ENCODE data around the gene FUS.
A peak's percentile ranks its signal among the peaks of the same experiment; 100 is the strongest.
"Not testable (repeated sequence)": the region's sequence is repeated elsewhere in the genome, so short reads cannot be mapped to it uniquely, and the experiment has no call there.

Gene FUS

DNA sequence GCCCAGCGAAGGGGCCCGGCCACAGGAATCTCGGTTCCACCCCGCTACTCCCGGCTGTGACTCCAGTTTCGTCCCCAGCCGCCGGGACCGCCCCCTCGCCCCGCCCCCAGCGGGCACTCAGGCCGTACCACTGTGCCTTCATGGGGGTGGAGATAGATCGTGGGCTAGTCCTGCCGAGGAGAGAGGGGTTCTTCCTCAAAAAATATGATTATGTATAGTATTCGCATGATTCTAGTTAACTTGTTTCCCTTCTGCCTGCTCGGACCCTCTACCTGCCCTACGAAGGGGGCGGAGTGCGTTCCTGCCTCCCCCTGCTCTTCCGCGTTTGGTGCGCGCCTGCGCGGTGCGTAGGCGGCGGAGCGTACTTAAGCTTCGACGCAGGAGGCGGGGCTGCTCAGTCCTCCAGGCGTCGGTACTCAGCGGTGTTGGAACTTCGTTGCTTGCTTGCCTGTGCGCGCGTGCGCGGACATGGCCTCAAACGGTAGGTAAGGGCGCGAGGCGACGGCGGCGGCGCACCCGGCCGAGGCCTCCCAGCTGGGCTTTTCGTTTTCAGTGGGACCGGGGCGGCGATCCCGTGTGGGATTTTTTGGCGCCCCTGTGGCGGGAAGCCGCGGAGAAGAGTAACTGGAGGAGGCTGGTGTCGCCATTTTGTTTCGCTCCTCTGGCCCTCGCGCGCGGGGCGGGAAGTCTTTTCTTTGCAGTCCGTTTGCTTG is at the start of gene FUS:
FUS (plus strand) TSS at position 393 of the 713 bp plus-strand sequence; CDS start at position 469, 76 bp downstream.
- DNase-seq = peak; percentile 84 to 95 (median 94)

- DNase-seq = no peak
Observed at GRCh38 chr16:31130336-31130891, 49.5 kb upstream of the FUS start.

DNA sequence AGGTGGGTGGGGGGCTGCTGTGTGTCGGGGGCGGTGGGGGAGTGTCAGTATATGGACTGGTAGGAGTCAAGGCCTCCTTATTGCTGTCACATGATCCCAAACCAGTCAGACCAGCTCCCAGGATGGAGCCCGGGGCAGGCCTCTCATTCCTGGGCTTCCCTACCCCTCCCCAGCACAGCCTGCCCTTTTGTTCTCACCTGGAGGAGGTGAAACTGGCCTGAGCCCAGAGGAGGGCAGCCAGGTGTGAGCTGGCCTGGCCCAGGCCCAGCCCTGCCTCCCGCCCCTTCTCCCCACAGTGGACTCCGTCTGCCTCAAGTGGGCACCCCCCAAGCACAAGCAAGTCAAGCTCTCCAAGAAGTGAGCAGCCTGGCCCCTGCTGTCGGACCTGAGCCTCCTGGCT is 49.0 kb upstream of the FUS start:
- DNase-seq = no peak

- DNase-seq = no peak
Observed at GRCh38 chr16:31131416-31131815, 48.5 kb upstream of the FUS start.

GRCh38 chr16:31131841-31132271 is 48.1 kb upstream of the FUS start:
- DNase-seq = no peak

- DNase-seq = no peak
Observed at GRCh38 chr16:31132303-31132979, 47.5 kb upstream of the FUS start.

- no peak for DNase-seq
Observed at GRCh38 chr16:31133046-31133501, 46.9 kb upstream of the FUS start.

DNA sequence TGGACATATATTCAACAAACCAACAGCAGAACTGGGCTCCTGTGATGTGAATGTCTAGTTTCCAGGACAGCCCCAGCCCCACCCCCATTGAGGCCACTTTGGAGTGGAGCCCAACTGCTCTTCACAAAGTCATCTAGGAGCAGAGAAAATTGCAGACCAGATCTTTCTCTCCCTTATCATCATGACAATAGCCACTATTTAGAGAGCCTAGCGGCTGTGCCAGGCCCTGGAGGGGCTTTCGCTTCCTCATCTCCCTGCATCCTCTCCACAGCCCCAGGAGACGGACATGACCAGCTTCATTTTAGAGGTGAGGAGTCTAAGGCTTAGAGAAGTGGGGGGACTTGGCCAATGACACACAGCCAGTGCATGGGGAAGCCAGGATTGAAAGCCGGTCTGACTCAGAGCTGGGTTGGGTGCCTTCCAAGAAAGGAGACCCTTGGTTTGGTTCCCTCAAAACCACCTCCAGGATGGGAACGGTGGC is 45.8 kb upstream of the FUS start:
- no peak for DNase-seq

- DNase-seq = no peak
Observed at GRCh38 chr16:31134625-31135534, 45.1 kb upstream of the FUS start.

GRCh38 chr16:31135535-31136286 is 44.2 kb upstream of the FUS start, which contains the start of gene PRSS8:
TSS of gene PRSS8 (minus strand) at chr16:31135727. CDS start at chr16:31135498, 229 bp downstream.
- no peak for DNase-seq

GRCh38 chr16:31136287-31136662 is 43.7 kb upstream of the FUS start:
- no peak for DNase-seq

DNA sequence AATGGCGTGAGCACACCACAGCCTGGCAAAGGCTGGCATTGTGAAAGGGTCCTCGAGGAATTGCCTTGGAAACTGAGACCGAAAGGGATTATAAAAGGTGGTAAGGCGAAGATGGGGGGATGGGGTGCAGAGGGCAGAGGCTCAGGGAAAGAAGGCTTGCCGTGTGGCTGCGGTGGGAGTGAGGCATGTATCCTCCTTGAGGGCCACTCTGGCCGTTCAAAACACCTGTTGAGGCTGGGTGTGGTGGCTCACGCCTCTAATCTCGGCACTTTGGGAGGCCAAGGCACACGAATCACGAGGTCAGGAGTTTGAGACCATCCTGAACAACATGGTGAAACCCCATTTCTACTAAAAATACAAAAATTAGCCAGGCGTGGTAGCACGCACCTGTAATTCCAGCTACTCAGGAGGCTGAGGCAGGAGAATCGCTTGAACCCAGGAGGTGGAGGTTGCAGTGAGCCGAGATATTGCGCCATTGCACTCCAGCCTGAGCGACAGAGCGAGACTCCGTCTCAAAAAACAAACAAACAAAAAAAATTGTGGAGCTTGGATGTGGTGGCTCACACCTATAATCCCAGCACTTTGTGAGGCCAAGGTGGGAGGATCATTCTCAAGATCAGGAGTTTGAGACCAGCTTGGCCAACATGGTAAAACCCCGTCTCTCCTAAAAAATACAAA is 43.0 kb upstream of the FUS start:
- not testable (repeated sequence) for DNase-seq

DNA sequence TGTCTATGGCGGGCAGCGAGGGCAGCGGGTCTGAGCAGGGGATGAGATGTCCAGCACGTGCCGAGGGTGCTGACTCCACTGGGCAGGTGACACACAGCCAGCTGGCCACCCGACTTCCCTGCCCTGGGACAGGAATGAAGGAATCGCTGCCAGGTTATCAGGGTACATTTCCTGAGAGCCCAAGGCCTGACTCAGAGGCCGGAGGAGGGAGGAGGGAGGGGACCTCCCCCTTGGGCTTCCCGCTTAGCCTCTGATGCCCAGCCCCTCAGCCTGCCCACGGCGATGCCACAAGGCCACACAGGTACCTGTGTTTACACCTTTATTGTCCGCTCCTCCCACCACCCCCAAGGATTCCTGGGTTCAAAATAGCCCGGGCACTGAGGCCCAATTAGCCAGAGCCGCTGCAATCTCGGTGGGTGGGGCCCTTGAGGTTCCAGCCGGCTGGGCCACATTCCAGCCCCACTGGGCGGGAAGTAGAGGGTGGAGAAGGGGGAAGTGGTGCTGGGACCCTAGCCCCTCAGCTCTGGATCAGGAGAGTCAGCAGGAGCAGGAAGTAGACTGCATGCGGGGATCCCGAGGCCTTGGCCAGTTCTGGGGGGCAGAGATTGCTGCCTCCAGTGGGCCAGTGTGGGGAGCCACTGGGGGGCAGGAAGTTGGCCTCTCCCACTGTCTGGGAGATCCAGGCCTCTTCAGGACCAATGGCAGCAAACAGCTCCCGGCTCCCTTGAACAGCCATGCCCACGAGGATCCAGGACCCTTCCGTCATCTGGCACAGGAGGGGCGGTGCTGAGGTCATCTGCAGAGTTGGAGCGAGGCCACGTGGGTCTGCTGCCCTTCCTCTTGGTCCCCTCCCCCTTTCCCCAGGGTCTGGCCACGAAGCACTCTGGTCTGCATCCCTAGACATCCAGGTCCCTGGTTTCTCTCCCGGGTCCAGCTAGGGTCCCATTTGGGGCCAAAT is 41.0 kb upstream of the FUS start:
- DNase-seq = no peak

DNA sequence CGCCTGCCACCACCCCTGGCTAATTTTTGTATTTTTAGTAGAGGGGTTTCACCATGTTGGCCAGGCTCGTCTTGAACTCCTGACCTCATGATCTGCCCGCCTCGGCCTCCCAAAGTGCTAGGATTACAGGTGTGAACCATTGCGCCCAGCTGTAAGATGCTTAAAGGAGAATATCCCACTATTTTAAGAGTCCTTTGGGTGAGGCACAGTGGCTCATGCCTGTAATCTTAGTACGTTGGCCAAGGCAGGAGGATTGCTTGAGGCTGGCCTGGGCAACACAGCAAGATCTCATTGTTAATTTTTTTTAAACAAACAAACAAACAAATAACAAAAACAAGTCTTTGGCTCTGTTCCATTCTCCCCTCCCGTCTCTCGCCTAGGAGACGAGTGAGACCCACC is 38.9 kb upstream of the FUS start:
- not testable (repeated sequence) for DNase-seq

DNA sequence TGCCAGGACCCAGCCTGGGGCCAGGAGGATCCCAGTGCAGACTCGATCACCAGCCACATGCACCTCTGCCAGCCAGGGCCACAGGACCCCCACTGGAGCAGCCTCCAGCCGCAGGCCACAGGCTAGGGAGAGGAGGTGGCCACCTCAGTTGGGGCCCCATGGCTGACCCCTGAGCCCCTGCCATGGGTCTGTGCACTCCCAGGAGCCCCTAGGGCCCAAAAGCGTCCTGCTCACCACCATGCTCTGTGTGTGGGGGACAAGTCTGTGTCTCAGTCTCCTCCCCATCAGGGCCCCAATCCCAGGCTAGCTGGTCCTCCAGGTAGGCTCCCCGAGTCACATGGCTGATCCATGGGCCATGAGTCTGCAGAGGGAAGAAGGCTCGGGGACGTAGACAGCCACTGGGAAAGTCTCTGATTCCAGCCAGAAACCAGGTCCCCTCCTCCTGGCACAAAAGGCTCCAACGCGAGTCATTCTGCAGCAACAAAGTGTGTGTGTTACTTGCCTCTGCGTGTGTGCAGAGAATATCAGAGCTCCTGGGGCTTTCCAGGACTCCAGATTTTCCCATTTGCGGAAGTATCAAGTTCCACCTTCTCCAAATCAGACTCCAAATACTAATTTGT is 38.3 kb upstream of the FUS start:
- DNase-seq = no peak

- DNase-seq = peak; percentile 92 to 99 (median 97)
Observed at GRCh38 chr16:31142109-31143010, 37.6 kb upstream of the FUS start.

DNA sequence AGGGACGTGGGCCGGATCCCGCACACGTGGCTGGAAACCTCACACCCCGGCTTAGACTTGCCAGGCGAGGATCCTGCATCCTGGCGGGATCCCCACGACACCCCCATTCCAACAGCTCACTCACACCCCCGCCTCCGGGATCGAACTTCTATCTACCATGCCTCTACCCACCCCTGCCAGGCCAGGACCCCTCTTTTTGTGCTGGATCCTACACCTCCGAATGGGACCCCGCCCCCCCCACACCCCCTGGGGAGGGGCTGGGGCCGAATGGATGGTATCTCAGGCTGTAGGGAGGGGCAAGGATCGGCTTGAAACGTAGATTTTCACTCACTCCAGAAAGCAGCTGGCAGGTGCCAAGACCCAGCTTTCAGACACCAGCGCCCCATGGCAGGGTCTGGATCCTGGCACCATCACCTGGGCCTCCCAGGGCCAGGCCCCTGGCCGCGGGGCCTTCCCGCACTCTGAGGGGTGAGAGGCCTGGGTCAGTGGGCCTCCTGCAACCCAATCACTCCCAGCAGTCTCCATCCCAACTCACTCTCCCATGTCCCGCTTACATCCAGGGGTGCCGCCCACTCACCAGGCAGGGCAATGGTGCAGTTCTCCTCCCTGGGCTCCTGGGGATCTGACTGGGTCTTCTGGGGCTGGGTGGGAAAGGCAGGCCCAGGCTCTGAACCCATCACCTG is 36.8 kb upstream of the FUS start:
- no peak for DNase-seq

GRCh38 chr16:31143694-31144148 is 36.2 kb upstream of the FUS start:
- no peak for DNase-seq

All from NCI-H1417 (cell line).